Limb (tissue), 2 donors: ENCODE measurements around the gene ARHGEF6.

Source experiments
- DNase-seq, 2 donors: peaks; one replicate each; pipeline ENCODE4 v3.0.0-alpha.2; 2016; ENCODE audit errors: extremely low spot score in 2 of 2

The ARHGEF6 gene

DNA sequence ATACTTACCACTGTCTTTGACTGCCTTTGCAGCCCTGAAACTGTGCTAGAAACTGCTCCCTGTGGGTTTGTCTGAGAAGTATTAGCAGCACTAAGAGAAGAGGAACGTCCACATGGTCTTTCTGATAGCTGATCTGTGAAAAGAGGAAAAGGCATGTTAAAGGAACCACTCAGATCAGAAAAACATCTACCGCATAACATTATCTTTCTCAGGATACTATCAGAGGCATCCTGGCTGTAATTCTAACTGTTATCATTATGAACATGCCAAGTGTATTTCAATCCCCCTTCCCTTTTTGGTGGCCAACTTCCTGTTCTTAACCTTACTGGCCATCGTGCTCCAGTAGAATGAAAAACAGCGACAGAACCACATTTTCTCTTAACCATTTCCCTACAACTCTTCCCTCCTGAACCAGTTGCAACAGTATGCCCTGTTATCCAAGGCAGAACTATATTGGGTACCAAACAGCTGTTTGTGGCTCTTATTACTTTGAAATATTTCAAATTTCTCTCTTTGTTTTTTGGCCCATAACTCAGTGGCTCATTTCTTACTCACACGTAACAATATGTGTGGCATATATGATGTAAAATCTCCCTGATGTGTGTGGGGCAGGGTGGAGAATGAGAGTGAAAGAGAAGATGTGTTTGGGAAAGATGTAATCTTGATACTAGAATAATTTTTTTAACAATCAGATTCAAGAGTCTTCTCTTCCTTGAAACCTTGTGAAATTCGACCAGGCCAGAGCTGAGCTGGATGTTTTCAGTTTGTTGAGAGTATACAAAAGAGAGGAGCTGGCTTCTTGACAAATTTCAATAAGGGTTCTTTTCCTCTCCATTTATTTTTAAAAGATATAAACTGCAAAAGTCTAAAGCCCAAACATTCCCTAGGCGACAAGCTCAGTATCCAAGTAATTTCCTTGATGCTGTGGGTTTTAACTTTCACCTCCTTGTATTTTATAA, 35.2 kb downstream of the ARHGEF6 start:
- DNase-seq = no peak

DNA sequence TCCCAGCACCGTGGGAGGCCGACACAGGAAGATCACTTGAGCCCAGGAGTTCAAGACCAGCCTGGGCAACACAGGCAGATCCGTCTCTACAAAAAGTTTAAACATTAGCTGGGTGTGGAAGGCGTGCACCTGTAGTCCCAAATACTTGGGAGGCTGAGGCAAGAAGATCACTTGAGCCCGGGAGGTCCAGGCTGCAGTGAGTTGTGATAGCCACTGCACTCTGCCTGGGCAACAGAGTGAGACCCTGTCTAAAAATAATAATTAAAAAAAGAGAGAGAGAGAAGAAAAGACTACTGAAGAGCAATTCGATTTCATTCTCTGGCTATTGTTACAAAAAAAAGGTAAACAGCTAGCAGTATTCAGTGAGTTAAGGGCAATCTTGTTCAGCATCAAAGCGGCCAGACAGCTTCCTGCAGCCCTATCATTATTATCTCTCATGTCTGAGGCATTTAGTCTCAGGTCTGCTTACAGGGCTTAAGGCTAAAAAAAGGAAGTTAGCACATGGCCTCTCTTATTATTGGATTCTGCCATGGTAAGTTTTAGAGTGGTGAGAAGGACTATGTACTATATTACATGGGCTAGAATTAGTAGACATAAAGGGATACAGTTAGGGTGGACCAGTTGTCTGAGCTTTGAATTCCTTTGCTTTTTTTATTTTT, 37.9 kb downstream of the ARHGEF6 start:
- no peak for DNase-seq

DNA sequence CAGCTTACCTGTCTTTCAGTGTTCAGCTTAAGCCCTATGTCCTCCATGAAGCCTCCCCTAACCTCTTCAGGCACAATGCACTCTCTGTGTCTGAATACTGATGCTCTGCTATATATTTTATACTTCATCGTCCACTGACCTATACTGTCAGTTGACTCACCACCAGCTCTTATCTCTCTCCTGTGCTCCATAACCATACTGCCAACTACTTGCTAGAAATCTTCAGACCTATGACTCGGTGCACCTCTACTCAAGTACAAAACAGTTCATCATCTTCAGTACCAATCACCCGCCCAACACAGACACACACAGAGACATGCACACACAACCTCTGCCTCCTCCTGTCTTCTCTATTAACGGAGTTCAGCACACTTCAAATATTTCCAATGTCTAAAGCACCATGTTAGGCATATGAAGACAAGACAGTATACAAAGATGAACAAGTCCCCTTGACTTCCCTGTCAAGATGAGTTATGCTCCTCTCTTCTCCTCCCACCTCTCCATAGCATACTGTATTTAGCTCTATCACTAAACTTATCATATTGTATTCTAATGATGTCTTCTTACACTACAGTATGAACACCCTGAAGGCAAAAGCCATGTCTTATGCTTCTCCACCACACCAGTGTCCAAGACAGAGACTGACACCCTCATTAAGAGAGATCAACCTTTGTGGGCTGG, 42.5 kb downstream of the ARHGEF6 start:
- DNase-seq = no peak

DNA sequence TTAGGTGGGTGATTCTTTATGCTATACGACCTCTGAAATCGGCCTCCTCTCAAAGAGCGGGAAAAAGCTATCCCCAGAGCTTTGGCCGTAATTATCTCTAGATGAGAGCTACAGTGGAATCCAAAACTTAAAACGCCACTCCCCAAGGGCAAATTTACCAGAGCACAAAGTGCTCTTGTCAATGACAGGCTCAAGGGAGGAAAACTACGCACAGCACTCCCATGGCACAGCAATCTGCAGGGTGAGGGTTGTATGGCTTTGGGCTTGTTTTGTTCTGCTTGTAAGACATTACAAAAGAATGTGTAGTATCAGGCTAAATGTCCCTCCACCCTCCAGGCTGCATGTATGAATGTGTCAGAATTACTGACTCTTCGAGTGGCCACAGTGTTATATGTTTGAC, 44.0 kb downstream of the ARHGEF6 start:
- no peak for DNase-seq

DNA sequence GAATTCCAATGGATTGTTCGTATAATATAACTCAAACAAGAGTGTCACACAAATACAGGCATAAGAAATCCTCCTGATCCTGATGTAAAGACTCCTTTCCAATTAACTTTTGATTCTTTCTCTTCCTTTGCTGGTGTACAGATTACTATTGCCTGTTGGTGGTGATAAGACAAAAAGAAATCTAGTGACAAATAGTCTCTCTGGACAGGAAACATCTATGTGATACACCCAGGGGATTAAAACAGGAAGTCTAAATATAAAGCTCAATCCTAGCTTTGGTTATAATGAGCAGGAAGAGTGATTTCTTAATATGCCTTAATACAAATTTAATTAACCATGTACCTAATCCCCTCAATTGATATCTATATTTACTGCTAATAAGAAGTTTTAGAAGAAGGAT, 45.1 kb downstream of the ARHGEF6 start:
- DNase-seq = no peak

DNA sequence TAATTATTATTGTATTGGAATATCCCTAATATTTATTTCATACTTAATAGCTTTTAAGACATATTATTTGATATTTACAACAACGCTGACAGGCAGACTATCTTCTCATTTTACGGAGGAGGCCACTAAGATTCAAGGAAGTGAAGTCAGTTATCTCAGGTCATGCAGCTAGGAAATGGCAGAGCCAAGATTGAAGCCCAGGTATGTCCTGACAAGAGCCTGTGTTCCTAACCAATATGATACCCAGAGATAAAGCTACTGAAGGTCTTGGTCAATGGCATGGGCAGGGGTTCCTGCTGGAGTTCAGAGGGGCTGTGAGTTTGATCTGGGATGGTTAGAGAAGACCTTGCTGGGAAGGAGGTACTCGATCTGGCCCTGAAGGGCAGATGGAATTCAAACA, 47.1 kb downstream of the ARHGEF6 start:
- DNase-seq = no peak

DNA sequence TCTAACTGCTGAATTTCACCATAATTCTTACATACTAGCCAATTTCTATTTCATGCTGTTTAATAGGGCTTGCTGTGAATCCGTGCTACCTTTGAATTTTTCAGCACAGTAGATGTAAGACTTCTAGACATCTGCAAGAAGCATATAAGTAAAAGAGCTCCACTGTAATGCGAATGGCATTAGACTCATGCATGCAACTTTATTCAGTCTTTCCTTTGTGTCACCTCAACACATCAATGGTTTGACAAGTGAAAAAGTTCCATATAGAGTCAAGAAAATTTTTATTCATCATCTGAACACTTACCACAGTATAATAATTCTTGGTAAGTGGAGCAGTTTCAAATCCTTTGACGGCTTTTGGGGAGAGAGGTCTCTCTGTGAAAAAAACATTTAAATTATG, 48.9 kb downstream of the ARHGEF6 start:
- DNase-seq = no peak

DNA sequence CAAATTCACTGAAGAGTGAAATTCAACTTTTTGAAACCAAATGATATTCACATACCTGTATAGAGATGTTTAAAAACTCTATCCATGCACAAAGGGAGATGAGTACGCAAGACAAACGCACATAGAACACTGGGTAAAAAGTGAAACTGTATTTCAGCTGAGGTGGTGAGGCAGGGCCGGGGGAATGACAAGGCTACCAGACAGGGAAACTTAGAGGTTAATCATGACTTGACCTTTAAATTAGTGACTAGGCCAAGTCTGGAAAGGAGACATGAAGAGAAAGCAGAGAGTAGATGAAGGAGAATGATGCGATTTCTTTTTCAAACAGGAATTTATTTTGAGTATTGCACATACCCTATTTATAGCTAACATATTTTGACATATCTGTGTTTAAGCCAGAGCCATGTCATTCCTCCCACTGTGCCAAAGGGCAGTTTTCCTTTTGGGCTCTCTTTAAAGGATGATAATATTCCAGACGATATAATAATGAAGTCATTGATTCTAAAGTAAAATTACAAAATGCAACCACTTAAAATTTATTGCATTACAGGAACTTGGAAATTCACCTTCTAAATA, 49.4 kb downstream of the ARHGEF6 start:
- no peak for DNase-seq

DNA sequence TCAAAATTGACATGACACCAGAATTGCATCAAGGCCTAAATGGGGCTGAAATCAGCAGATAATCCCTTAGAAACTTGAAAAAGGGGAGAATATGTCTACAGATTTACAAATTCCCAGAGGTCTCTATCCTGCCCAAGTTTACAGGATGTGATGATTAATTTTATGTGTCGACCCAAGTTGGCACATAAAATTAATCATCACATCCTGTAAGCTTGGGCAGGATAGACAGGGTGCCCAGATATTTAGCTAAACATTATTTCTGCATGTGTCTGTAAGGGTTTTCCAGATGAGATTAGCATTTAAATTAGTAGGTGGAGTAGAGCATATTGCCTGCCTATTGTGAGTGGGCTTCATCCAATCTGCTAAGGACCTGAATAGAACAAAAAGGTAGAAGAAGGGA, 52.3 kb downstream of the ARHGEF6 start:
- no peak for DNase-seq

DNA sequence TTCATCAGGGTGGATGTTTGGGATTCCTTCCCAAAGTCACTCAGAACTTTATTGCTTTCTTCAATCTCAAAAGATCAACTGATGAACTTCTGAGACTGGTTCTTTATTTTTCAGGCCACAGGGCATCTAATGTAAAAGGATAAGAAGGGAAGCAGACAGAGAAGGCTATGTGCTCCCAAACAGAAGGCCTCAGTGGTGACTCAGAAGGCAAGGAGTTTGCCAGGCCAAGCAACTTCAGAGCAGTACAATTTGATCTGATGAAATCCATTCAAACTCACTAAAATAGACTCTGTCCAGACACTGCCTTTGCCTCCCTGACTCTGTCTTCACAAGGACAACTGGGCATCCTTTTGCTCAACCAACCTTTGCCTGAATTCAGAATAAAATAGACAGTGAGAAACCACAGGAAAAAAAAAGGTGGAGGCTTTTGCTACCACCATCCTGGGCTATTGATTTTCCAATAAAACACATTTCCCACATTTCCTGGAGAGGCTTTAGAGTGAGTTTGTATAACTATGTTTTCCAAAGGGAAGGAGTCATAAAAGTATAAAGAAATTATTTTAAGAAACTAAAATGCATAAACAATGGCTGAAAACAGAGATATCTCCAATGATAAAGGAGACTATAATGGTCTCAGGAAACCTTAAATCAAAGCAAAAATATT, 55.2 kb downstream of the ARHGEF6 start:
- no peak for DNase-seq

DNA sequence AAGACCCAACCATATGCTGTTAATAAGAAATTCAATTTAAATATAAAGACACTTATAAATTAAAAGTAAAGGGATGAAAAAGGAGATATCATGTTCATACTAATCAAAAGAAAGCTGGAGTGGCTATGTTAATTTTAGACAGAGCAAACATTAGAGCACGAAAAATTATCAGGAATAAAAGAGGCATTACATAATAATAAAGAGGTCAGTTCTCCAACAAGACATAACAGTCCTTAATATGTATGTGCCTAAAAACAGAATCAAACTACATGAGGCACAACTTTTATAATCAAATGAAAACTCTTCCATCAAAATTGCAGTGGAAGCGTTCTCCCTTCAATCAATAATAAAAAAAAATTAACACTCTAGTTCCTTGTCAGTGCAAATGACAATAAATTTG, 62.6 kb downstream of the ARHGEF6 start:
- no peak for DNase-seq

DNA sequence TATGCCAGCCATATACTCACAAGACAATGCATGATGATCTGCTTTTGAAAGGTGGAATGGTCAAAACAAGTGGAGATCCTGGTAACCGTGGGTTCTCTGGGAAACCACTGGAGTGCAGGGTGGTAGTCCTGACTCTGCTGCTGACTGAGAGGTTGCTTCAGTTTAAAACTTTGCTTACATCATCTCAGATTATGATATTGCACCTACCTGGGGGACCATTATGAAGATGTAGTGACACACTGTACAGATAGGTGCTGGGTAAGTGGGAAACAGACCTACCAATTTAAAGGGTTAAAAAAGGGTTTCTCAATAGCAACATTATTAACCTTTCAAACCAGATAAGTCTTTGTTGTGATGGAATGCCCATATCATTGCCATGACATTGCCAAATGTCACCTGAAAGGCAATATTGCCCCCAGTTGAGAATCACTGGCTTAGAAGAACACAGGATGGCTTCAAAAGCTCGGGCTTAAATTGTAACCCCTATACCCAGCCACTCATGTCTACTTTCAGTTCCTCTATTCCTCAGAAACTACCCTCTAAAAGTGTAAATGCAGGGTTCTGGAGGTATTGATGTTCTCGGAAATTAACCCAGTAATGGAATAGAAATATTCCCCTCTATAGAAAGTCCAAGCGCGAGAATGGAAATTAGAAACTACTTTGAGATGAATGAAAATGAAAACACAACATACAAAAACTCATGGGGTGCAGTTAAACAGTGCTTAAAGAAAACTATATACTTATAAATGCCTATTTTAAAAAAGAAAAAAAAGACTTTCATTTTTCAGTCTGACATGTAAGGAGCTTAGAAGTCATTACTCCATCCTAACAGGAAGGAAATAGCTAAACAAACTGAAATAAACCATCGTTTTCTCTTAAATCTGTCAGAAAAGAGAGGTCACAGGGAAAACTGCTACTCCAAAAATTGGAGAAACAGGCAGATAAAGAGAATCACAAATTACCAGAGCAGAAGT, 65.8 kb downstream of the ARHGEF6 start:
- no peak for DNase-seq

DNA sequence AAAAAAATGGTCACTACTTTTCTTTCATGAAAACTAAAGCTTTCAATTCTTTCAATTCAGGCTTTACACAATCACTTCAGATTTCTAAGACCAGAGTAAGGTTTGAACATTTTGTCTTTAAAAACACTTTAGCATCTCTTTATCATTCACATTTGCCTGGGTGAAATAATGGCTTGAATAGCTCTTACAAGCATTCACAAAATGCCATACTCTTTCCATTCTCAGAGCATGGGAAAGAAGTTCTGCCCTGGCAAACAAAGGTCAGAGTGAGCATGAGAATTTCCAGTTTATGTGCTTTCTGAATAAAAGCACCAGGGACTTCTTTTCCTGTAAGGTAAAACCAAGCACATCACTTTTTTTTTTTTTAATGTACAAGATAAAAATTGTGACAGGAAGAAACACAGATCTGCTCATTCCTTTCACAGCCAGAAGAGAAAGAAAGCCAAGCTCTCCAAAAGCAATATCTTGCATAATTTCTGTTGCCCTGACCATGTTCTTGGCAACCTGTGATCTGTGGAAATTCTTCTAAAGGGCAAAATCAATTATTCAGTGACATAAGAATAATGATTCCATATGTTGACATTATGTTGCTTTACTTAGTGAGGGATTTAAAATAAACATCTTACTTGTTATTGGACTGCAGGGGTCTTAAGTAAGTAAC, 68.0 kb downstream of the ARHGEF6 start:
- no peak for DNase-seq

DNA sequence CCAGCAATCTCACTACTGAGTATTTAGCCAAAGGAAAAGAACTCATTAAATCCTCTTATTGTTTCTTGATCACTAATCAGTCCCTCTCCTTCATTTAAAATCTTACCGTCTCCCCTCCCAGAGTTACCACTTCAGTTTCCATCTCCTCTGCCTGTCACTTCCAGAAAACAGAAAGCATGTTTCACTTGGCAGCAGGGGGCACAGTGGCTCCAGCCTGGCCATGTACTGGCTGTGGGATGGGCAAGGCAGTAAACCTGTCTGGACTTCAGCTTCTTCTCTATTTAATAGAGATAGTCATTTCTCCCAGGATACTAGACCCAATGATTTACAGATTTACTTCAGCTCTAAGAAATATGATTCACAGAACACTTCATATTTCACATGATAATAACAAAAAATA, 69.6 kb downstream of the ARHGEF6 start:
- peak in 1 of 2 donors; percentile 1 for DNase-seq

DNA sequence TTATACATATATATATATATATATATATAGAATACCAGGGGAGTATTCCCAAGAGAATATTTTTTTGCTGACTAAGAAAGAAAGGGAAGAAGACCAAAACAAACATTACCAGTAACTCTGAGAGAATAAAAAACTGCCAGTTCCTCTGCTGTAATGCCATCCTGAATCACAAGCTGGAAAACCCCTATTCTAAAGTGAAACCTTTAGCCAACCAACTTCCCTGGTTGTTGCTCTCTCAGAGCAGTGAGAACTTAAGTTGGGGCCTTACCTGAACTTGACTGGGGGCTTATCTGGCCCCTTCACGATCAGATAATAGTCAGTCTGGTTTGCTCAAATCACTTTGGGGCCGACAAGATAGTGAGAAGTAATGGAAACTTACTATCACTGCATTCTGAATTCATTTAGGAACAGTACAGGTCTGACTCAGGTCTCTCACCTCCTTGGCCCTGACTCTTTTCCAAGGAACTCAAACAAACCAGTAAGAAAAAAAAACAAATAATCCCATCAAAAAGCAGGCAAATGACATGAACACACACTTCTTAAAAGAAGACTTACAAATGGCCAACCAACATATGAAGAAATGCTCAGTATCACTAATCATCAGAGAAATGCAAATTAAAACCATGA, 70.3 kb downstream of the ARHGEF6 start:
- DNase-seq = no peak

DNA sequence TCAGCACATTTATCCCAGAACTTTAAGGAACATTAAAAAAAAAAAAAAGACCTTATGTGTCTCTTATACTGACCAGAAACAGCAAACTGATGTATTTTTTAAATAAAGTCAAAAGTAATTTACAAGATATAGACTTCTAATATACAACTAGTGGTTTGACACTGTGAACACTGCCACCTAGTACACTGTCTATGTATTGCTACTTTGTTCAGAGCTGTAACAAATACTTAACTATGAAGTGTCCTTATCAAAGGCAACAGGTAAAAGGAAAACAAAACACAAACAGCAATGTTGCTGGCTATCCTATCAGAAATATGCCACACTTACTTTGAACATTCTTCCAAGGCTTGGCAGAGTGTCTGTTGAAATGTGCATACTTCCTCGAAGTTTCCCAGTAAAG, 72.4 kb downstream of the ARHGEF6 start:
- DNase-seq = no peak

DNA sequence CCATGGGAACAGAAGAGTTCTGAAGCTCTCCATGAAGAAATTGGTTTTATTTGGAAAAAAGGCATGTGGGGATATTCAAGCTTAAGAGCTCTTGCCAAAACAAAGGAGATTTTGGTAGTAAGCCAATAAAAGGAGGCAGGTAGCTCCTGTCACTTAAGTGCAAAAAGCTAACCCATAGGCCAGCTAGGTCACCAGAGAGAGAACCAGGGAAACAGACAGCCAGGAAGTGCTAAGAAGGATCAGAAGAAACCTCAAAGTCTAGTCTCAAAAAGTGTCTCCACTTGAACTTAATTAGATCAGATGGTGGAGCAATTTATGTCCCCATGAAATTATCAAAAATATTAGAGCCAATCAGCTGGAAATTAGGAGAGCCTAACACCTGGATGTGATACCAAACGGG, 83.6 kb downstream of the ARHGEF6 start:
- no peak for DNase-seq

DNA sequence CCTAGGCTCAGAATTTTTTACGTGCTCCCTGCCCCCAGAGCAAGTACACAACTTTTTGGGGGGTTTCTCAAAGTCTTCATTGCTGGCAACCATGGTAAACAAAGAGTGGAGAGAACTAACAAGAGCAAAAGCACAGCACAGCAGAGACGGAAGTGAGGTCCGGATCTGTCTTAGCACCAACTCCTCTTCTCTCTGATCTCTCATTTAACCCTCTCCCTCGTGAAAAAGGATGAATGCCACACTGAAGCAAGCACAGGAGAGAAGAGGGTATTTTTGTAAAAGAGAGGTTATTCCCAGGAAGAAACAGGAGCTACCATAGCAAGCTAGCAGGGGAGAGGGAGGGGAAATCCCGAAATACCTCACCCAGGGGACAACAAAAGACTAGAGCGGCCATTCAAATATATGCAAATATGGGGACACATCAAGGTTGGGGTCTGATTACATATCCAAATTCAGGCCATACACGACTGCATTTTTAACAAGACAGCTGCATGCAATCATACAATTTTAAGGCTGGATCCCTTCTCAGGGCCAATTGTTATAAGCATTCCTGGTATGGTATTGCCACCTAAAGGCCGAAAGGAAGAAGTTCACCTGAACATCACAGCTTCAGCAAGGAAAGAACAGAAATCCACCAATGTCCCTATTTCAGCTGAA, 86.2 kb downstream of the ARHGEF6 start:
- DNase-seq = peak in 1 of 2 donors; percentile 40

DNA sequence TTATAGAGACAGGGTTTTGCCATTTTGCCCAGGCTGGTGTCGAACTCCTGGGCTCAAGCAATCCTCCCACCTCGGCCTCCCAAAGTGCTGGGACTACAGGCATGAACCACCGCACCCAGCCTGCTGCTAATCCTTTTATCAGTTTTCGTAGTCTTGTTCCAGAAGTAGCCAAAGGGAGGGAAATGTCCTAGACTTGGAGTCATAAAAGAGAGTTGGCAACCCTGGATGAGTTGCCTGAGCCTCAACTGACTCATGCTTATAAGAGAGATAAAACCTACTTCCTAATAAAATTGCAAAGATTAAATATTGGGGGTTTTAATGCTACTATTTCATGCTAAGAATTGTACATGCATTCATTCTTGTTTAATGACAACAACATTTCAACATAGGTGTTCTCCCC, 88.5 kb downstream of the ARHGEF6 start:
- DNase-seq = no peak
